Testis (tissue), 3 donors: ENCODE data around the gene RPS6KA6. TPM values are rescaled to one million over a fixed set of nuclear protein-coding genes. Genes with fewer than 3 reads are reported as not detected.

Experiments
- DNase-seq: peaks from one replicate; pipeline ENCODE4 v3.0.0-alpha.2; 2019
- H3K27ac ChIP-seq, 2 donors: fragments of 200-600 bp; sonication (generic); one replicate each; pipeline ENCODE4 v1.5.1; 2019
- H3K27me3 ChIP-seq: fragments of 200-600 bp; sonication (generic); one replicate; pipeline ENCODE4 v1.5.1; 2019
- H3K36me3 ChIP-seq: fragments of 200-600 bp; sonication (generic); one replicate; pipeline ENCODE4 v1.5.1; 2017; ENCODE audit warnings: low read depth; ENCODE audit errors: missing control alignments
- H3K4me1 ChIP-seq: fragments of 200-600 bp; sonication (generic); one replicate; pipeline ENCODE4 v1.5.1; 2019
- H3K4me3 ChIP-seq, 2 donors: fragments of 200-600 bp; sonication (generic); one replicate each; pipeline ENCODE4 v1.5.1; 2017 to 2019
- H3K9me3 ChIP-seq: fragments of 200-600 bp; sonication (generic); one replicate; pipeline ENCODE4 v1.5.1; 2017
- POLR2A ChIP-seq: fragments of 450-650 bp; IDR thresholded peaks from one replicate; pipeline ENCODE4 v1.6.1; 2017; ENCODE audit warnings: antibody characterized with exemption, mild to moderate bottlenecking, moderate library complexity
- WGBS, 2 donors: methylation state at CpG; one replicate each; pipeline ENCODE4 v1.1.5; 2018; 5-methylcytosine and 5-hydroxymethylcytosine counted together
- intact Hi-C: fragments of 100-400 bp; cut with DNase I; formaldehyde crosslinking; loops from one replicate; pipeline ENCODE4 v1.15.1; 2023; ENCODE audit warnings: low total_unique reads
- polyA plus RNA-seq: library from polyadenylated mRNA; stranded (reverse); fragments of 350-450 nt; fragmentation: Illumina TruSeq; extraction: RNeasy Lipid Tissue Mini Kit (QIAGEN cat#74804); gene quantifications from one replicate; pipeline ENCODE4 v1.2.3, GENCODE V29; 2014; ENCODE audit warnings: low read depth, low replicate concordance; ENCODE audit not compliant: insufficient read depth
- total RNA-seq, 2 donors: library from RNA; depleted of rRNA; stranded (reverse); fragments of >200 nt; gene quantifications; one replicate each; pipeline ENCODE4 v1.2.3, GENCODE V29; 2016
- TF ChIP-seq, protein P1 (sequence below), 3 experiments: fragments of 450-650 bp in 2 of 3; fragments of 200-600 bp in 1 of 3; sonication (generic) in 1 of 3; IDR thresholded peaks; one replicate each; pipeline ENCODE4 v1.5.1; 2016 to 2019; ENCODE audit warnings: antibody characterized with exemption in 3 of 3, mild to moderate bottlenecking in 2 of 3, moderate library complexity in 1 of 3

RPS6KA6 gene
- total and polyA plus RNA-seq, 3 donors from 2014 or later, result 3.2 to 5.7 (median 3.8) TPM

DNA sequence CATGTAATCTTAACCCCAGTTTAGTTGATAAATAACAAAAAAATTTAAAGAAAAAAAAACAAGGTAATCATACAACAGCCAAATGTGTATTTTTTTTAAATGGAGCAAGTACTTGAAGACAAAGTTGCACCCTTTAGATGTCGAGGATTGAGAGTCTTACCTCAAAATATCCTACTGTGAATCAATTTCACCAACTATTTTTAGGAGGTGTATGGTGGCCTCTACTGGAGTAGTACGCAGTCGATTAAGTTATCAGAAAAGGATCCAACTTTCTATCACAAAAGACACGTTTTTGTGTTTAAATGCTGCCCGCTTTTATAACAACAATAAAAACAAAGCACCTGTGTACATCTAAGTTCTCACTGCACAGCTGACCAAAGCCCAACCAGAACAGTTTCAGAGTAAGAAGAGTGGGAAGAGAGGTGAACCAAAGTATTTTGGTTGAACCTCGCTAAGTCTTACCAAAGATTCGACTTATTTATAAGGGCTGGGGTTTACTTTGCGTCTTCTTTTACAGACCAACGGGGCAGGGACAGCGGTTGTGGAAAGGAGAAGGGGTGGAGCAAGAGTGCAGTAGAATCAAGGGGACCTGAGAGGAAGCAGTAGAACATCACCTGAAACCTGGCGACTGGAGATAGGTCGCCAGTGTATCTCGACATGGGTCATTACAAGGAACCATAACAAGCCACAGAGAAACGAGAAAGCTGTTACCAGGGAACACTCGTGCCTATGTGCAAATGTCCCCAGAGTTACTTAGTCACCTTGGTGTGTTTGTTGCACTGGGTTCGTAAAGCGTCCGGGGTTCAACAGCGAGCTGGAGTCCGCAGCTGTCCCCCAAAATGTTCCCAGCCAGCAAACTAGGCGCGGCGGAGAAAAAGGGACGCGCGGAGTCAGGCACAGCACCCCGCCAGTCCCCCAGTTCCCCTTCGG is 1.1 kb downstream of the RPS6KA6 start:
- Histone ChIP-seq H3K9me3 (no peaks in the 10 kb centered on the region), H3K36me3 (no peaks in the 10 kb centered on the region), H3K4me1 (no peaks in the 10 kb centered on the region), H3K27ac (peak overlapping the region; percentile 69 to 72), H3K4me3 (peak overlapping the region; percentile 57 to 71), H3K27me3 (no peaks in the 10 kb centered on the region)
- WGBS, 2 donors, result 4 to 15% methylated on average over 11 to 20 of the region's 28 CpGs
- peak; percentile 16 for DNase-seq
- TF ChIP-seq, protein P1, sequence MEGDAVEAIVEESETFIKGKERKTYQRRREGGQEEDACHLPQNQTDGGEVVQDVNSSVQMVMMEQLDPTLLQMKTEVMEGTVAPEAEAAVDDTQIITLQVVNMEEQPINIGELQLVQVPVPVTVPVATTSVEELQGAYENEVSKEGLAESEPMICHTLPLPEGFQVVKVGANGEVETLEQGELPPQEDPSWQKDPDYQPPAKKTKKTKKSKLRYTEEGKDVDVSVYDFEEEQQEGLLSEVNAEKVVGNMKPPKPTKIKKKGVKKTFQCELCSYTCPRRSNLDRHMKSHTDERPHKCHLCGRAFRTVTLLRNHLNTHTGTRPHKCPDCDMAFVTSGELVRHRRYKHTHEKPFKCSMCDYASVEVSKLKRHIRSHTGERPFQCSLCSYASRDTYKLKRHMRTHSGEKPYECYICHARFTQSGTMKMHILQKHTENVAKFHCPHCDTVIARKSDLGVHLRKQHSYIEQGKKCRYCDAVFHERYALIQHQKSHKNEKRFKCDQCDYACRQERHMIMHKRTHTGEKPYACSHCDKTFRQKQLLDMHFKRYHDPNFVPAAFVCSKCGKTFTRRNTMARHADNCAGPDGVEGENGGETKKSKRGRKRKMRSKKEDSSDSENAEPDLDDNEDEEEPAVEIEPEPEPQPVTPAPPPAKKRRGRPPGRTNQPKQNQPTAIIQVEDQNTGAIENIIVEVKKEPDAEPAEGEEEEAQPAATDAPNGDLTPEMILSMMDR (IDR thresholded peaks at IDR 0.05), result no peak
- no peak for TF ChIP-seq POLR2A
- intact Hi-C loops, result no loop called here

GRCh38 chrX:84182516-84182915 is 5.5 kb downstream of the RPS6KA6 start:
- H3K36me3 ChIP-seq, result no peaks in the 10 kb centered on the region
- H3K27ac ChIP-seq, result no peak overlapping the region
- no peak for TF ChIP-seq POLR2A
- TF ChIP-seq, protein P1 (IDR thresholded peaks at IDR 0.05), result no peak
- no peaks in the 10 kb centered on the region for H3K4me1 ChIP-seq
- DNase-seq, result no peak
- 92 to 100% methylated on average over 1 to 2 of the region's 2 CpGs for WGBS, 2 donors
- no peak overlapping the region for H3K4me3 ChIP-seq
- no peaks in the 10 kb centered on the region for H3K27me3 ChIP-seq
- intact Hi-C loops, result no loop called here
- H3K9me3 ChIP-seq, result no peaks in the 10 kb centered on the region

GRCh38 chrX:84175958-84176357 is 12.0 kb downstream of the RPS6KA6 start:
- TF ChIP-seq, protein P1 (IDR thresholded peaks at IDR 0.05), result no peak
- no peak for TF ChIP-seq POLR2A
- DNase-seq, result no peak
- Histone ChIP-seq H3K27me3 (no peaks in the 10 kb centered on the region), H3K27ac (no peak overlapping the region), H3K36me3 (no peaks in the 10 kb centered on the region), H3K4me1 (no peaks in the 10 kb centered on the region), H3K9me3 (no peaks in the 10 kb centered on the region), H3K4me3 (no peak overlapping the region)
- intact Hi-C loops, result no loop called here

DNA sequence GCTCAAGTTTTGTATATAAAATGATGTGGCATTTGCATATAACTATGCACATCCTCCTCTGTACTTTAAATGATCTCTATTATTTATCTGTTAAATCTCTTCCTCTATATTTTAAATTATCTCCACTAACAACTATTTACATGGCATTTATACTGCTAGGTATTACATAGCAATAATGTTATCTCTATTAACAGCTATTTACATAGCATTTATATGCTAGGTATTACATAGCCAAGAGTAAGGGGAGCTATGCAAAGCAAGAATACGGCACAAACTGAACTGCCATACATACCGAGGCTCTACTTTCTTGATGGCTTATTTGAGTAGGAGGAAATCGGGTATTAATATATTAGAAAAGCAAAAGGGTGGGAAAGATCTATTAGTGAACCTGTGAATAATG is 12.7 kb downstream of the RPS6KA6 start:
- 93 to 97% methylated on average over 3 of the region's 3 CpGs for WGBS, 2 donors
- Histone ChIP-seq H3K4me1 (no peaks in the 10 kb centered on the region), H3K27me3 (no peaks in the 10 kb centered on the region), H3K36me3 (no peaks in the 10 kb centered on the region), H3K9me3 (no peaks in the 10 kb centered on the region), H3K27ac (no peak overlapping the region), H3K4me3 (no peak overlapping the region)
- intact Hi-C loops, result no loop called here
- DNase-seq, result no peak
- TF ChIP-seq POLR2A, result no peak
- TF ChIP-seq, protein P1 (IDR thresholded peaks at IDR 0.05), result no peak

DNA sequence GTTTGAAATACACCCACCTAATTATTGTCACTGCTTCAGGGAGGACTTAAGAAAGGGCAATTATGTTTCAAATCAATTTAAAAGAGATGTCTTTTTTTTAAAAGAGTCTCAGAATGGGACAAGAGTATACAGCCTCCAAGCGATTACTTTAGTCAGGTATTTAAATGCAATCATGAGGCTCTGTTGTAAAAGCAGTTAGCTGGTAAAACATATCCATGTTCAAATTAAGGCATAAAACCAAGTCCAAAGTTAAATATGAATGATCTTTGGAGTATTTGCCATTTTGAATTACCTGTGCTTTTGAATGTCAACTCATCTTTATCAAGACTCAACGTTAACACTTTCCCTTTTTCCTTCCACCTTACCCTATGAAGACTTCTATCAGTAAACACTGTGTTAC is 13.7 kb downstream of the RPS6KA6 start:
- Histone ChIP-seq H3K27me3 (no peaks in the 10 kb centered on the region), H3K36me3 (no peaks in the 10 kb centered on the region), H3K4me3 (no peak overlapping the region), H3K9me3 (no peaks in the 10 kb centered on the region), H3K27ac (no peak overlapping the region), H3K4me1 (no peaks in the 10 kb centered on the region)
- intact Hi-C loops, result no loop called here
- WGBS, 2 donors, result 83 to 93% methylated on average over 2 of the region's 2 CpGs
- TF ChIP-seq, protein P1 (IDR thresholded peaks at IDR 0.05), result no peak
- no peak for TF ChIP-seq POLR2A
- DNase-seq, result no peak
